K562 (cell line): Measurements from ENCODE around the gene ECSIT. TPM values are rescaled to one million over a fixed set of nuclear protein-coding genes. Genes with fewer than 3 reads are reported as not detected.

Experiments used
- ATAC-seq: fragments of 200-7000 bp; cut with Tn5 transposase; 3 replicates; pipeline ENCODE4 v1.9.1; 2020; ENCODE audit warnings: moderate library complexity
- BruUV-seq: library from RNA; stranded (reverse); fragments of 400-500 nt; replicated peaks from 2 replicates; lab custom pipeline; 2021; lab: Mats Ljungman, UMichigan
- CTCF ChIA-PET: fragments of 300-600 bp; formaldehyde crosslinking; extraction: SDS; loops from one replicate; lab custom pipeline; 2021; ENCODE audit warnings: low intra/inter-chr PET ratio; lab: Yijun Ruan, JAX
- POLR2A ChIA-PET: fragments of 300-600, 350-650 bp; sonication (Branson Sonifier 250); formaldehyde crosslinking; extraction: SDS; loops from one replicate; lab custom pipeline; 2021; ENCODE audit warnings: antibody characterized with exemption, inconsistent platforms; lab: Yijun Ruan, JAX
- DNase-seq, 4 experiments: peaks; one replicate each; pipeline versions ENCODE4 v3.0.0 to v3.0.0-alpha.2; 2011 to 2018; ENCODE audit warnings: low spot score in 3 of 4, mixed read lengths in 3 of 4; ENCODE audit errors: extremely low read depth in 1 of 4
- FAIRE-seq: peaks from 2 replicates; lab custom pipeline; 2011; peaks lifted over from hg19 to GRCh38; lab: Jason Lieb, UNC
- H2AFZ ChIP-seq: 2 replicates; pipeline ENCODE4 v1.6.0; 2011; ENCODE audit warnings: low read depth, low read length, control low read depth, inconsistent platforms
- H3K27ac ChIP-seq: fragments of 200-600 bp; 3 replicates; pipeline ENCODE4 v1.8.0; 2011; ENCODE audit warnings: low read depth, mild to moderate bottlenecking, control low read depth, inconsistent platforms, low read length, moderate library complexity, mixed read lengths; ENCODE audit errors: extremely low read depth
- H3K27me3 ChIP-seq, 2 experiments: fragments of 300-600 bp in 1 of 2; 2 replicates in 1 of 2; 3 replicates in 1 of 2; pipeline versions ENCODE4 v1.6.0 to v1.8.0; 2011; ENCODE audit warnings: inconsistent platforms in 2 of 2, low read length in 2 of 2, mild to moderate bottlenecking in 1 of 2, mixed read lengths in 1 of 2, moderate library complexity in 1 of 2; ENCODE audit not compliant: control insufficient read depth in 2 of 2, insufficient read depth in 2 of 2
- H3K36me3 ChIP-seq: fragments of 300-600 bp; 3 replicates; pipeline ENCODE4 v1.8.0; 2011; ENCODE audit warnings: mild to moderate bottlenecking, low read length, inconsistent platforms; ENCODE audit not compliant: control insufficient read depth, insufficient read depth
- H3K4me1 ChIP-seq, 2 experiments: fragments of 200-600 bp in 1 of 2; replicated peaks in 1 of 2; 2 replicates in 1 of 2; 3 replicates in 1 of 2; pipeline versions ENCODE4 v1.5.1 to v1.8.0; 2011; ENCODE audit warnings: inconsistent platforms in 2 of 2, low read length in 2 of 2, mild to moderate bottlenecking in 1 of 2, mixed read lengths in 1 of 2, moderate library complexity in 1 of 2; ENCODE audit not compliant: control insufficient read depth in 2 of 2, insufficient read depth in 2 of 2
- H3K4me2 ChIP-seq: 2 replicates; pipeline ENCODE4 v1.6.1; 2011; ENCODE audit warnings: low read length, control low read depth, inconsistent platforms, mixed read lengths; ENCODE audit not compliant: insufficient read depth
- H3K4me3 ChIP-seq: fragments of 200-600 bp; sonication (generic), shearing (Covaris generic); 2 replicates; pipeline ENCODE4 v1.5.1; 2016; ENCODE audit warnings: control low read depth, inconsistent platforms
- H3K79me2 ChIP-seq: fragments of 200-600 bp; 3 replicates; pipeline ENCODE4 v1.8.0; 2011; ENCODE audit warnings: low read length, inconsistent platforms; ENCODE audit not compliant: control insufficient read depth, insufficient read depth
- H3K9ac ChIP-seq, 2 experiments: 2 replicates each; pipeline versions ENCODE4 v1.6.0 to v1.6.1; 2011; ENCODE audit warnings: low read depth in 2 of 2, low read length in 2 of 2, control low read depth in 1 of 2, inconsistent platforms in 1 of 2, mild to moderate bottlenecking in 1 of 2, mixed read lengths in 1 of 2; ENCODE audit not compliant: insufficient read depth in 1 of 2
- H3K9me1 ChIP-seq: one replicate; pipeline ENCODE4 v1.6.0; 2011; ENCODE audit warnings: inconsistent platforms, mild to moderate bottlenecking, low read length, moderate library complexity; ENCODE audit not compliant: control insufficient read depth, insufficient read depth
- H3K9me3 ChIP-seq: replicated peaks from 2 replicates; pipeline ENCODE4 v1.5.1; 2011; ENCODE audit warnings: low read depth, low read length, inconsistent platforms; ENCODE audit not compliant: control insufficient read depth, insufficient read depth
- H4K20me1 ChIP-seq: replicated peaks from 2 replicates; pipeline ENCODE4 v1.6.1; 2011; ENCODE audit warnings: low read length, inconsistent platforms, mixed read lengths; ENCODE audit not compliant: control insufficient read depth, insufficient read depth
- HDAC2 ChIP-seq: fragments of 450-650 bp; IDR thresholded peaks from 2 replicates; pipeline ENCODE4 v1.6.1; 2016; ENCODE audit warnings: mild to moderate bottlenecking
- JUN ChIP-seq, 2 experiments: sonication (generic) in 1 of 2; formaldehyde crosslinking in 1 of 2; IDR thresholded peaks; 2 replicates each; pipeline versions ENCODE4 v1.6.1 to v1.8.0; 2012 to 2022; ENCODE audit warnings: borderline replicate concordance in 2 of 2, mild to moderate bottlenecking in 2 of 2, improper control_type of control experiment in 1 of 2, low read depth in 1 of 2, low read length in 1 of 2, missing genetic modification reagents in 1 of 2
- KDM2B ChIP-seq: fragments of 250-450 bp; sonication (Bioruptor Pico); IDR thresholded peaks from 2 replicates; pipeline ENCODE4 v1.8.0; 2021; ENCODE audit warnings: mild to moderate bottlenecking, moderate library complexity
- MED1 ChIP-seq: sonication (generic); formaldehyde crosslinking; IDR thresholded peaks from 2 replicates; pipeline ENCODE4 v1.8.1; 2023; ENCODE audit warnings: missing genetic modification reagents, borderline replicate concordance
- NFE2 ChIP-seq: IDR thresholded peaks from 2 replicates; pipeline ENCODE4 v1.6.1; 2014; ENCODE audit warnings: antibody characterized with exemption, low read depth
- ZFP36 ChIP-seq: fragments of 150-350 bp; IDR thresholded peaks from 2 replicates; pipeline ENCODE4 v1.6.1; 2018; ENCODE audit warnings: low read length, low read depth; ENCODE audit not compliant: partially characterized antibody
- ZFPM2 ChIP-seq: fragments of 250-450 bp; sonication (Bioruptor Pico); IDR thresholded peaks from 2 replicates; pipeline ENCODE4 v1.5.1; 2022; ENCODE audit warnings: mild to moderate bottlenecking
- ZNF41 ChIP-seq: fragments of 250-450 bp; sonication (Bioruptor Pico); conservative IDR thresholded peaks from 2 replicates; pipeline ENCODE4 v1.4.0; 2020; ENCODE audit warnings: mild to moderate bottlenecking
- WGBS: fragments of 100-300 bp; shearing (Covaris generic); methylation state at CpG from one replicate; pipeline ENCODE4 v1.1.6; 2016; ENCODE audit warnings: low coverage, mixed read lengths; ENCODE audit not compliant: insufficient coverage; ENCODE audit errors: missing lambda C conversion rate; 5-methylcytosine and 5-hydroxymethylcytosine counted together
- in situ Hi-C: fragments of 300-500 bp; cut with MboI; formaldehyde crosslinking; loops from 4 replicates; pipeline ENCODE4 v1.15.0; 2018; ENCODE audit warnings: inconsistent platforms, mixed read lengths
- intact Hi-C: fragments of 100-400 bp; cut with micrococcal nuclease; formaldehyde crosslinking; loops from 2 replicates; pipeline ENCODE4 v1.14.2; 2022
- polyA plus RNA-seq, 8 experiments: library from polyadenylated mRNA; depleted of rRNA in 4 of 8; stranded (reverse) in 5 of 8; unstranded in 3 of 8; fragments of >200 nt; fragmentation: Nextera tagmentation in 2 of 8; fragmentation: Illumina TruSeq in 1 of 8; extraction: Ambion mirVana in 2 of 8; extraction: Trizol in 1 of 8; gene quantifications; 2 replicates each; pipeline versions ENCODE4 v1.2.1 to v1.2.3, GENCODE V29; 2011 to 2014; ENCODE audit warnings: inconsistent platforms in 1 of 8, missing spikeins in 1 of 8
- total RNA-seq, 7 experiments: library from RNA; depleted of rRNA in 6 of 7; stranded (reverse); fragments of >200 nt in 6 of 7; fragmentation: Illumina TruSeq in 2 of 7; extraction: Trizol in 2 of 7; gene quantifications; 2 replicates each; pipeline versions ENCODE4 v1.2.1 to v1.2.3, GENCODE V29; 2011 to 2021; ENCODE audit warnings: low replicate concordance in 1 of 7
- TF ChIP-seq, protein P1 (sequence below): sonication (generic); formaldehyde crosslinking; IDR thresholded peaks from 2 replicates; pipeline ENCODE4 v1.8.0; 2022; ENCODE audit warnings: mild to moderate bottlenecking, missing genetic modification reagents
- TF ChIP-seq, protein P2 (sequence below), 2 experiments: IDR thresholded peaks; 2 replicates each; pipeline ENCODE4 v1.6.1; 2011; ENCODE audit warnings: borderline replicate concordance in 1 of 2, control low read depth in 1 of 2, low read depth in 1 of 2, low read length in 1 of 2, mild to moderate bottlenecking in 1 of 2, mixed read lengths in 1 of 2, moderate library complexity in 1 of 2; ENCODE audit not compliant: insufficient read depth in 1 of 2, insufficient read length in 1 of 2, poor library complexity in 1 of 2, severe bottlenecking in 1 of 2; ENCODE audit errors: extremely low read depth in 1 of 2
- TF ChIP-seq, protein P3 (sequence below): fragments of 450-650 bp; formaldehyde crosslinking; conservative IDR thresholded peaks from 2 replicates; pipeline ENCODE4 v1.4.0; 2022; ENCODE audit warnings: mild to moderate bottlenecking, missing genetic modification characterization
- TF ChIP-seq, protein P4 (sequence below): fragments of 250-450 bp; sonication (Bioruptor Pico); IDR thresholded peaks from 2 replicates; pipeline ENCODE4 v1.8.0; 2021; ENCODE audit warnings: moderate library complexity, mild to moderate bottlenecking, inconsistent platforms
- TF ChIP-seq, protein P5 (sequence below): fragments of 250-450 bp; sonication (Bioruptor Pico); IDR thresholded peaks from 2 replicates; pipeline ENCODE4 v1.8.0; 2022; ENCODE audit warnings: inconsistent platforms, mild to moderate bottlenecking, moderate library complexity, borderline replicate concordance

ECSIT gene
- total and polyA plus RNA-seq, 9 of the 15 experiments (the other 6 are each of a cell fraction or from before 2014, with no cell fraction given) = 1.1 to 82.5 (median 43.9) TPM

DNA sequence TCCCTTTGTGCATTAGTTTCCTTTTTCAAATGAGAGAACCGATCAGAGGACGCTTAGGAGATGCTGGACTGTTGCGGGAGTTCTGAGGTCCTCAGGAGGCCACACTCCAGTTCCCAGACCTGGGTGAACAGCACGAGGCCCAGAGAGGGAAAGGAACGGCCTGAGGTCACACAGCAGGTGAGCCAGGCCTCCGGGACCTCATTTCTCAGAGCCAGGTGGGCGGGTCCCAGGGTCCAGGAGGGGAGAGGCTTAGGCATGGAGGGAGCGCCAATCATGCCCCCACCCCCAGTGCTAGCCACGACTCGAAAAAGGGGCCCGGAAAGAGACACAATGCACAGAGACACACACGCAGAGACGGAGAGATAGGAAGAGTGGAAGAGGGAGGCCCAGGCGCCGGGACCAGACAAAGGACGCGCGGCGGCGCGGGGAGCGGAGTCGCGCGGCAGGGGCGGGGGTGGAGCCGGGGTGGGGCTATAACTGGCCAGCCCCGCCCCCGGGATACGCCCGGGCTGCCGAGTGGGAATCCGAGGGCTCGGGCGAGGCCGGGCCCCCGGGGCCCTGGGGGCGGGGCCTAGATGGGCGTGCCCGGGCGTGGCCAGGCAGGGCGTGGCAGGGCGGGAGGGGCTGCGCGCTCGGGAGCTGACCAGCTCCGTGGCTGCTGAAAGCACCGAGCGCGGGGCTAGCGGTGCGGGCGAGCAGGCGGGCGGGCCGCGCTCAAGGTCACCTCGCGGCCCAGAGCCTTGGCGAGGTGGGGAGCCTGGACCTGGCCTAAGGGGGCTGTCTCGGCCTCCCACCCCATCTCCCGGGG is 49.6 kb downstream of the ECSIT start:
- Histone ChIP-seq H3K36me3 (no peaks in the 10 kb centered on the region), H2AFZ (peak overlapping the region; percentile 78), H3K4me1 (peaks cover 9 to 55% of the 10 kb centered on the region in 2 experiments; a peak in 4 of 5 replicates), H3K27me3 (no peaks in the 10 kb centered on the region; a peak in 1 of 5 replicates), H3K27ac (no peak overlapping the region), H3K4me2 (peak overlapping the region; percentile 51), H3K9me1 (no peaks in the 10 kb centered on the region), H3K9me3 (no peaks in the 10 kb centered on the region), H3K9ac (0 out of 4 replicates have a peak overlapping the region, but pooled peaks of 1 of the 2 experiments have one; percentile 11), H3K4me3 (peak overlapping the region; percentile 23), H3K79me2 (no peaks in the 10 kb centered on the region), H4K20me1 (no peaks in the 10 kb centered on the region; the same call in 1 of the 2 replicates)
- CTCF ChIA-PET = no interaction called here
- in situ Hi-C loops = no loop called here
- intact Hi-C loops = no loop called here
- BruUV-seq = no TSS peak
- DNase-seq (peak; percentile 93 to 100 (median 100)), FAIRE-seq (peak; percentile 71), ATAC-seq (peak; percentile 85)
- POLR2A ChIA-PET = interaction anchor here (0.6 to 1.0 kb wide), 4 partner anchors 12 to 171 kb away, joined by 3 to 4 read pairs (median 3); partner anchors contain the start of gene ELOF1
- 4% methylated on average over 40 of the region's 62 CpGs for WGBS
- TF ChIP-seq NFE2 (no peak), JUN (IDR thresholded peaks at IDR 0.05; ENCODE audit: borderline replicate concordance, low read depth, low read length) (peak; percentile 49; the same call in 1 of the 2 replicates), JUN (CRISPR knock-in tag; IDR thresholded peaks at IDR 0.05; ENCODE audit: borderline replicate concordance) (no peak), ZFPM2 (no peak), MED1 (CRISPR knock-in tag) (no peak; the same call in 1 of the 2 replicates), ZFP36 (peak; percentile 77), ZNF41 (CRISPR knock-in tag) (no peak), KDM2B (0 out of 2 replicates have a peak, but pooled peaks have one; percentile 30), HDAC2 (peak; percentile 65)
- TF ChIP-seq, protein P1, sequence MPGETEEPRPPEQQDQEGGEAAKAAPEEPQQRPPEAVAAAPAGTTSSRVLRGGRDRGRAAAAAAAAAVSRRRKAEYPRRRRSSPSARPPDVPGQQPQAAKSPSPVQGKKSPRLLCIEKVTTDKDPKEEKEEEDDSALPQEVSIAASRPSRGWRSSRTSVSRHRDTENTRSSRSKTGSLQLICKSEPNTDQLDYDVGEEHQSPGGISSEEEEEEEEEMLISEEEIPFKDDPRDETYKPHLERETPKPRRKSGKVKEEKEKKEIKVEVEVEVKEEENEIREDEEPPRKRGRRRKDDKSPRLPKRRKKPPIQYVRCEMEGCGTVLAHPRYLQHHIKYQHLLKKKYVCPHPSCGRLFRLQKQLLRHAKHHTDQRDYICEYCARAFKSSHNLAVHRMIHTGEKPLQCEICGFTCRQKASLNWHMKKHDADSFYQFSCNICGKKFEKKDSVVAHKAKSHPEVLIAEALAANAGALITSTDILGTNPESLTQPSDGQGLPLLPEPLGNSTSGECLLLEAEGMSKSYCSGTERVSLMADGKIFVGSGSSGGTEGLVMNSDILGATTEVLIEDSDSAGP (CRISPR knock-in tag) = no peak
- TF ChIP-seq, protein P2, sequence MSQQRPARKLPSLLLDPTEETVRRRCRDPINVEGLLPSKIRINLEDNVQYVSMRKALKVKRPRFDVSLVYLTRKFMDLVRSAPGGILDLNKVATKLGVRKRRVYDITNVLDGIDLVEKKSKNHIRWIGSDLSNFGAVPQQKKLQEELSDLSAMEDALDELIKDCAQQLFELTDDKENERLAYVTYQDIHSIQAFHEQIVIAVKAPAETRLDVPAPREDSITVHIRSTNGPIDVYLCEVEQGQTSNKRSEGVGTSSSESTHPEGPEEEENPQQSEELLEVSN (IDR thresholded peaks at IDR 0.05; ENCODE audit: borderline replicate concordance in 1 of 2, extremely low read depth in 1 of 2, insufficient read depth in 1 of 2, insufficient read length in 1 of 2, low read depth in 1 of 2, low read length in 1 of 2, poor library complexity in 1 of 2, severe bottlenecking in 1 of 2) = peak; percentile 14 to 84
- TF ChIP-seq, protein P3, sequence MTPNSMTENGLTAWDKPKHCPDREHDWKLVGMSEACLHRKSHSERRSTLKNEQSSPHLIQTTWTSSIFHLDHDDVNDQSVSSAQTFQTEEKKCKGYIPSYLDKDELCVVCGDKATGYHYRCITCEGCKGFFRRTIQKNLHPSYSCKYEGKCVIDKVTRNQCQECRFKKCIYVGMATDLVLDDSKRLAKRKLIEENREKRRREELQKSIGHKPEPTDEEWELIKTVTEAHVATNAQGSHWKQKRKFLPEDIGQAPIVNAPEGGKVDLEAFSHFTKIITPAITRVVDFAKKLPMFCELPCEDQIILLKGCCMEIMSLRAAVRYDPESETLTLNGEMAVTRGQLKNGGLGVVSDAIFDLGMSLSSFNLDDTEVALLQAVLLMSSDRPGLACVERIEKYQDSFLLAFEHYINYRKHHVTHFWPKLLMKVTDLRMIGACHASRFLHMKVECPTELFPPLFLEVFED (CRISPR knock-in tag) = no peak
- TF ChIP-seq, protein P4, sequence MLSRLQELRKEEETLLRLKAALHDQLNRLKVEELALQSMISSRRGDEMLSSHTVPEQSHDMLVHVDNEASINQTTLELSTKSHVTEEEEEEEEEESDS (CRISPR knock-in tag) = no peak
- TF ChIP-seq, protein P5, sequence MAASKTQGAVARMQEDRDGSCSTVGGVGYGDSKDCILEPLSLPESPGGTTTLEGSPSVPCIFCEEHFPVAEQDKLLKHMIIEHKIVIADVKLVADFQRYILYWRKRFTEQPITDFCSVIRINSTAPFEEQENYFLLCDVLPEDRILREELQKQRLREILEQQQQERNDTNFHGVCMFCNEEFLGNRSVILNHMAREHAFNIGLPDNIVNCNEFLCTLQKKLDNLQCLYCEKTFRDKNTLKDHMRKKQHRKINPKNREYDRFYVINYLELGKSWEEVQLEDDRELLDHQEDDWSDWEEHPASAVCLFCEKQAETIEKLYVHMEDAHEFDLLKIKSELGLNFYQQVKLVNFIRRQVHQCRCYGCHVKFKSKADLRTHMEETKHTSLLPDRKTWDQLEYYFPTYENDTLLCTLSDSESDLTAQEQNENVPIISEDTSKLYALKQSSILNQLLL (CRISPR knock-in tag) = no peak
